ENCODE measurements around the gene SLC35A1.

- no peak for TF ChIP-seq CTCF (IDR thresholded peaks at IDR 0.05; ENCODE audit: low read length)
- no peak for TF ChIP-seq EZH2 (IDR thresholded peaks at IDR 0.05; ENCODE audit: borderline replicate concordance, low read length)
Observed at GRCh38 chr6:87518453-87518852, 45.7 kb downstream of the SLC35A1 start.
